Measurements from ENCODE around the gene LENG8.

DNA sequence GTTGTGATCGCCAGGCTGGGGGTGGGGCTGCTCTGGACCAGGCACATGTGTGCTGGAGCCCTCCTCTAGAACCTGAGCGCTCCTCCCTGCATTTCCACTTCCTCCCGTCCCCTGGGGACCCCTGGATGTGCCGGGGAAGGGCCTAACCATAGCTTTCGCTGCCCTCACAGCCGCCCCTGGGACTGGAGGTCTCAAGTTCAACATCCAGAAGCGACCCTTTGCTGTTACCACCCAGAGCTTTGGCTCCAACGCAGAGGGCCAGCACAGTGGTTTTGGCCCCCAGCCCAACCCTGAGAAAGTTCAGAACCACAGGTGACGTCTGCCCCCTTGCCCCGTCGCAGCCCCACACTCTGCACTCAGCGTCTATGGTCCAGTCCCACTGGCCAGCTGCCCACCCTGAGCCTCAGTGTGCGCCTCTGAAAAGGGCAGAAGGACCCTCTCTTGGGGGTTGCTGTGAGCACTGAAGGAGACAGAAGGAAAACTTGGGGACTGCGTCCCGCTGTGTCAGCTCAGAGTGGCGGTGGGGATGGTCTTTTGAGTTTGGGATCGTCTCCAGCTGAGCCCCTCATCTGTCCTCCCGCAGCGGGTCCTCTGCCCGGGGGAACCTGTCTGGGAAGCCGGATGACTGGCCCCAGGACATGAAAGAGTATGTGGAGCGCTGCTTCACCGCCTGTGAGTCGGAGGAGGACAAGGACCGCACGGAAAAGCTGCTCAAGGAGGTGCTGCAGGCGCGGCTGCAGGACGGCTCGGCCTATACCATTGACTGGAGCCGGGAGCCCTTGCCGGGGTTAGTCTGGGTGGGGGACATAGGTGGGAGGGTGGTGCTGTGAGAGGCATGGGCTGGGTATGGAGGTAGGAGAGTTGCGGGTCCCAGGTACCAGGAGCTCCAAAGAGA lies 6.0 kb downstream of the LENG8 start:
- TF ChIP-seq, protein P1, sequence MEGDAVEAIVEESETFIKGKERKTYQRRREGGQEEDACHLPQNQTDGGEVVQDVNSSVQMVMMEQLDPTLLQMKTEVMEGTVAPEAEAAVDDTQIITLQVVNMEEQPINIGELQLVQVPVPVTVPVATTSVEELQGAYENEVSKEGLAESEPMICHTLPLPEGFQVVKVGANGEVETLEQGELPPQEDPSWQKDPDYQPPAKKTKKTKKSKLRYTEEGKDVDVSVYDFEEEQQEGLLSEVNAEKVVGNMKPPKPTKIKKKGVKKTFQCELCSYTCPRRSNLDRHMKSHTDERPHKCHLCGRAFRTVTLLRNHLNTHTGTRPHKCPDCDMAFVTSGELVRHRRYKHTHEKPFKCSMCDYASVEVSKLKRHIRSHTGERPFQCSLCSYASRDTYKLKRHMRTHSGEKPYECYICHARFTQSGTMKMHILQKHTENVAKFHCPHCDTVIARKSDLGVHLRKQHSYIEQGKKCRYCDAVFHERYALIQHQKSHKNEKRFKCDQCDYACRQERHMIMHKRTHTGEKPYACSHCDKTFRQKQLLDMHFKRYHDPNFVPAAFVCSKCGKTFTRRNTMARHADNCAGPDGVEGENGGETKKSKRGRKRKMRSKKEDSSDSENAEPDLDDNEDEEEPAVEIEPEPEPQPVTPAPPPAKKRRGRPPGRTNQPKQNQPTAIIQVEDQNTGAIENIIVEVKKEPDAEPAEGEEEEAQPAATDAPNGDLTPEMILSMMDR (IDR thresholded peaks at IDR 0.05; ENCODE audit: poor library complexity, severe bottlenecking): no peak
- TF ChIP-seq POLR2AphosphoS5 (IDR thresholded peaks at IDR 0.05) (no peak), EP300 (conservative IDR thresholded peaks at IDR 0.05; ENCODE audit: poor library complexity, severe bottlenecking) (no peak), MXI1 (conservative IDR thresholded peaks at IDR 0.05; ENCODE audit: poor library complexity, severe bottlenecking) (no peak), TAF1 (IDR thresholded peaks at IDR 0.05; ENCODE audit: low read depth) (no peak), EZH2 (IDR thresholded peaks at IDR 0.05; ENCODE audit: borderline replicate concordance, insufficient read depth, low read length, poor library complexity, severe bottlenecking) (no peak), SMC3 (conservative IDR thresholded peaks at IDR 0.05; ENCODE audit: poor library complexity) (no peak), RAD21 (conservative IDR thresholded peaks at IDR 0.05) (no peak)
- TF ChIP-seq, protein P2, sequence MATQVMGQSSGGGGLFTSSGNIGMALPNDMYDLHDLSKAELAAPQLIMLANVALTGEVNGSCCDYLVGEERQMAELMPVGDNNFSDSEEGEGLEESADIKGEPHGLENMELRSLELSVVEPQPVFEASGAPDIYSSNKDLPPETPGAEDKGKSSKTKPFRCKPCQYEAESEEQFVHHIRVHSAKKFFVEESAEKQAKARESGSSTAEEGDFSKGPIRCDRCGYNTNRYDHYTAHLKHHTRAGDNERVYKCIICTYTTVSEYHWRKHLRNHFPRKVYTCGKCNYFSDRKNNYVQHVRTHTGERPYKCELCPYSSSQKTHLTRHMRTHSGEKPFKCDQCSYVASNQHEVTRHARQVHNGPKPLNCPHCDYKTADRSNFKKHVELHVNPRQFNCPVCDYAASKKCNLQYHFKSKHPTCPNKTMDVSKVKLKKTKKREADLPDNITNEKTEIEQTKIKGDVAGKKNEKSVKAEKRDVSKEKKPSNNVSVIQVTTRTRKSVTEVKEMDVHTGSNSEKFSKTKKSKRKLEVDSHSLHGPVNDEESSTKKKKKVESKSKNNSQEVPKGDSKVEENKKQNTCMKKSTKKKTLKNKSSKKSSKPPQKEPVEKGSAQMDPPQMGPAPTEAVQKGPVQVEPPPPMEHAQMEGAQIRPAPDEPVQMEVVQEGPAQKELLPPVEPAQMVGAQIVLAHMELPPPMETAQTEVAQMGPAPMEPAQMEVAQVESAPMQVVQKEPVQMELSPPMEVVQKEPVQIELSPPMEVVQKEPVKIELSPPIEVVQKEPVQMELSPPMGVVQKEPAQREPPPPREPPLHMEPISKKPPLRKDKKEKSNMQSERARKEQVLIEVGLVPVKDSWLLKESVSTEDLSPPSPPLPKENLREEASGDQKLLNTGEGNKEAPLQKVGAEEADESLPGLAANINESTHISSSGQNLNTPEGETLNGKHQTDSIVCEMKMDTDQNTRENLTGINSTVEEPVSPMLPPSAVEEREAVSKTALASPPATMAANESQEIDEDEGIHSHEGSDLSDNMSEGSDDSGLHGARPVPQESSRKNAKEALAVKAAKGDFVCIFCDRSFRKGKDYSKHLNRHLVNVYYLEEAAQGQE (IDR thresholded peaks at IDR 0.05; ENCODE audit: borderline replicate concordance): no peak
